ENCODE measurements around the gene SMOC1.

The SMOC1 gene

DNA sequence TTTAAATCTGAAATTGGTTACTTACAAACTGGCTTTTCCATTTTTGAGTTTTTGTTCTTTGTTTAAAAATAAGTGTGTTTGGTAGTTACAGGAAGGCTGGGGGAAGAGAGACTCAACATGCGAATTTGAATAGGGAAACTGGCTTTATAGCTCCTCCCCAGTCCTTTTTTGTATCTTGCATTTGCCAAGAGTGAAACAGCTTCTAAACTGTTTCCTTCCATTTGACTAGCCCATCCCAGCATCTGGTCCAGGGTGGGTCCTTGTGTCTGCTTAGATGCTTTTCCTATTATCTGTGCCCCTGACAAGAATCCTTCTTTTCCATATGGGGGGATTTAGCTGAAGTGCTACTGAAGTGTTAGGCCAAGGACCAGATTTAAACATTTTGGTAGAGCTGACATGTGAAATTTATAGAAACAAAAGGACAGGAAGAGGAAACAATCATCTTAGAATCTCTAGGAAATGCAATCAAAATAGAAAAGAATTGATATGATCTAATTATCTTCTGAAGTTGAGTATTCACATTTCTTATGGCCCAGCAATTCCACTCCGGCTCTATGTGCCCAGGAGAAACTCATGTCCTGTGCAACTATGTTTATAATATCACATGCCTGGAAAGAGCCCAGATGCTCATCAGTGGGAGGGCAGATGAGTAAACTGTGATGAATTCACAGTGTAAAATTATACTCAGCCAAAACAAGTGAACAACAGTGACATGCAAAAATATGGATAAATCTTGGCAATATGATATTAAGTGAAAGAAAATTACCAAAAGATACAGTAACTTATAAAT lies 7.4 kb downstream of the SMOC1 start:
- no peak for TF ChIP-seq TAF1 (IDR thresholded peaks at IDR 0.05; ENCODE audit: borderline replicate concordance, insufficient read depth, low read length)
- TF ChIP-seq SIN3A (IDR thresholded peaks at IDR 0.05; ENCODE audit: borderline replicate concordance, insufficient read depth, low read length) = no peak
- no peak for TF ChIP-seq POLR2AphosphoS5 (IDR thresholded peaks at IDR 0.05; ENCODE audit: low read depth, low read length)
- no peak for TF ChIP-seq FOXP2 (optimal IDR thresholded peaks at IDR 0.05; ENCODE audit: borderline replicate concordance, extremely low read depth, extremely low read length, insufficient read depth)
- TF ChIP-seq, protein P1, sequence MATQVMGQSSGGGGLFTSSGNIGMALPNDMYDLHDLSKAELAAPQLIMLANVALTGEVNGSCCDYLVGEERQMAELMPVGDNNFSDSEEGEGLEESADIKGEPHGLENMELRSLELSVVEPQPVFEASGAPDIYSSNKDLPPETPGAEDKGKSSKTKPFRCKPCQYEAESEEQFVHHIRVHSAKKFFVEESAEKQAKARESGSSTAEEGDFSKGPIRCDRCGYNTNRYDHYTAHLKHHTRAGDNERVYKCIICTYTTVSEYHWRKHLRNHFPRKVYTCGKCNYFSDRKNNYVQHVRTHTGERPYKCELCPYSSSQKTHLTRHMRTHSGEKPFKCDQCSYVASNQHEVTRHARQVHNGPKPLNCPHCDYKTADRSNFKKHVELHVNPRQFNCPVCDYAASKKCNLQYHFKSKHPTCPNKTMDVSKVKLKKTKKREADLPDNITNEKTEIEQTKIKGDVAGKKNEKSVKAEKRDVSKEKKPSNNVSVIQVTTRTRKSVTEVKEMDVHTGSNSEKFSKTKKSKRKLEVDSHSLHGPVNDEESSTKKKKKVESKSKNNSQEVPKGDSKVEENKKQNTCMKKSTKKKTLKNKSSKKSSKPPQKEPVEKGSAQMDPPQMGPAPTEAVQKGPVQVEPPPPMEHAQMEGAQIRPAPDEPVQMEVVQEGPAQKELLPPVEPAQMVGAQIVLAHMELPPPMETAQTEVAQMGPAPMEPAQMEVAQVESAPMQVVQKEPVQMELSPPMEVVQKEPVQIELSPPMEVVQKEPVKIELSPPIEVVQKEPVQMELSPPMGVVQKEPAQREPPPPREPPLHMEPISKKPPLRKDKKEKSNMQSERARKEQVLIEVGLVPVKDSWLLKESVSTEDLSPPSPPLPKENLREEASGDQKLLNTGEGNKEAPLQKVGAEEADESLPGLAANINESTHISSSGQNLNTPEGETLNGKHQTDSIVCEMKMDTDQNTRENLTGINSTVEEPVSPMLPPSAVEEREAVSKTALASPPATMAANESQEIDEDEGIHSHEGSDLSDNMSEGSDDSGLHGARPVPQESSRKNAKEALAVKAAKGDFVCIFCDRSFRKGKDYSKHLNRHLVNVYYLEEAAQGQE (IDR thresholded peaks at IDR 0.05; ENCODE audit: insufficient read depth in 1 of 2, low read depth in 2 of 2, low read length in 2 of 2) = no peak

GRCh38 chr14:69887740-69888657 lies 8.8 kb downstream of the SMOC1 start:
- TF ChIP-seq SIN3A (IDR thresholded peaks at IDR 0.05; ENCODE audit: borderline replicate concordance, insufficient read depth, low read length) (no peak), FOXP2 (optimal IDR thresholded peaks at IDR 0.05; ENCODE audit: borderline replicate concordance, extremely low read depth, extremely low read length, insufficient read depth) (no peak), TAF1 (IDR thresholded peaks at IDR 0.05; ENCODE audit: borderline replicate concordance, insufficient read depth, low read length) (no peak), POLR2AphosphoS5 (IDR thresholded peaks at IDR 0.05; ENCODE audit: low read depth, low read length) (no peak)
- TF ChIP-seq, protein P1 (IDR thresholded peaks at IDR 0.05; ENCODE audit: insufficient read depth in 1 of 2, low read depth in 2 of 2, low read length in 2 of 2) = no peak

- TF ChIP-seq TAF1 (IDR thresholded peaks at IDR 0.05; ENCODE audit: borderline replicate concordance, insufficient read depth, low read length) (no peak), FOXP2 (optimal IDR thresholded peaks at IDR 0.05; ENCODE audit: borderline replicate concordance, extremely low read depth, extremely low read length, insufficient read depth) (no peak), SIN3A (IDR thresholded peaks at IDR 0.05; ENCODE audit: borderline replicate concordance, insufficient read depth, low read length) (no peak), POLR2AphosphoS5 (IDR thresholded peaks at IDR 0.05; ENCODE audit: low read depth, low read length) (no peak)
- TF ChIP-seq, protein P1 (IDR thresholded peaks at IDR 0.05; ENCODE audit: insufficient read depth in 1 of 2, low read depth in 2 of 2, low read length in 2 of 2) = no peak
Observed at GRCh38 chr14:69891422-69891821, 12.2 kb downstream of the SMOC1 start.

GRCh38 chr14:69895109-69895508 lies 15.9 kb downstream of the SMOC1 start:
- TF ChIP-seq TAF1 (IDR thresholded peaks at IDR 0.05; ENCODE audit: borderline replicate concordance, insufficient read depth, low read length) (no peak), POLR2AphosphoS5 (IDR thresholded peaks at IDR 0.05; ENCODE audit: low read depth, low read length) (no peak), SIN3A (IDR thresholded peaks at IDR 0.05; ENCODE audit: borderline replicate concordance, insufficient read depth, low read length) (no peak), FOXP2 (optimal IDR thresholded peaks at IDR 0.05; ENCODE audit: borderline replicate concordance, extremely low read depth, extremely low read length, insufficient read depth) (no peak)
- TF ChIP-seq, protein P1 (IDR thresholded peaks at IDR 0.05; ENCODE audit: insufficient read depth in 1 of 2, low read depth in 2 of 2, low read length in 2 of 2) = no peak

All from PFSK-1 (cell line).